Activated CD8-positive, alpha-beta T cell treated with anti-CD3 and anti-CD28 coated beads for 36 hours (primary cell): ENCODE data around the gene NUMB. TPM values are rescaled to one million over a fixed set of nuclear protein-coding genes. Genes with fewer than 3 reads are reported as not detected.

Source experiments
- ATAC-seq: fragments of 200-7000 bp; cut with Tn5 transposase; one replicate; pipeline ENCODE4 v1.10.0; 2021; ENCODE audit warnings: mild to moderate bottlenecking, moderate library complexity
- CTCF ChIA-PET: fragments of 350-600 bp; sonication (Branson Sonifier 250); formaldehyde crosslinking; loops from one replicate; lab custom pipeline; 2021; ENCODE audit warnings: antibody characterized with exemption; lab: Charles Lee
- POLR2A ChIA-PET: fragments of 350-600 bp; sonication (Branson Sonifier 250); formaldehyde crosslinking; loops from one replicate; lab custom pipeline; 2021; ENCODE audit warnings: antibody characterized with exemption; lab: Charles Lee
- DNase-seq: peaks from one replicate; pipeline ENCODE4 v3.0.0-alpha.2; 2020
- H3K27ac Mint-ChIP-seq: one replicate; pipeline ENCODE4 v1.8.0; 2021; ENCODE audit warnings: mild to moderate bottlenecking, mixed read lengths
- H3K27me3 Mint-ChIP-seq: one replicate; pipeline ENCODE4 v1.8.0; 2021; ENCODE audit warnings: mixed read lengths
- H3K36me3 Mint-ChIP-seq: one replicate; pipeline ENCODE4 v1.8.0; 2021; ENCODE audit warnings: low read depth, mixed read lengths
- H3K4me1 Mint-ChIP-seq: one replicate; pipeline ENCODE4 v1.8.0; 2021; ENCODE audit warnings: low read depth, mixed read lengths
- H3K4me3 Mint-ChIP-seq: one replicate; pipeline ENCODE4 v1.8.0; 2021; ENCODE audit warnings: mild to moderate bottlenecking, moderate library complexity, mixed read lengths
- H3K9me3 Mint-ChIP-seq: one replicate; pipeline ENCODE4 v1.8.0; 2021; ENCODE audit warnings: mixed read lengths
- CTCF ChIP-seq: fragments of 200-600 bp; IDR thresholded peaks from one replicate; pipeline ENCODE4 v1.8.0; 2022; ENCODE audit warnings: antibody characterized with exemption, mild to moderate bottlenecking
- intact Hi-C: fragments of 100-400 bp; cut with micrococcal nuclease; formaldehyde crosslinking; loops from one replicate; pipeline ENCODE4 v1.10.0; 2022
- total RNA-seq, 2 experiments: library from RNA; stranded (reverse); gene quantifications; one replicate each; pipeline ENCODE4 v1.2.3, GENCODE V29; 2021

Gene NUMB
- total RNA-seq, 2 experiments from 2014 or later = 31.8 to 33.0 TPM

- Mint-ChIP-seq H3K36me3 (no peaks in the 10 kb centered on the region), H3K4me1 (peaks cover 5% of the 10 kb centered on the region), H3K4me3 (no peak overlapping the region), H3K27me3 (no peaks in the 10 kb centered on the region), H3K9me3 (no peaks in the 10 kb centered on the region), H3K27ac (no peak overlapping the region)
- no peak for ATAC-seq
- POLR2A ChIA-PET = no interaction called here
- CTCF ChIA-PET = no interaction called here
- intact Hi-C loops = no loop called here
- DNase-seq = no peak
- no peak for TF ChIP-seq CTCF
Measured at GRCh38 chr14:73254247-73255004, 203.9 kb downstream of the NUMB start.

- Mint-ChIP-seq H3K27me3 (no peaks in the 10 kb centered on the region), H3K4me1 (peaks cover 5% of the 10 kb centered on the region), H3K27ac (no peak overlapping the region), H3K36me3 (no peaks in the 10 kb centered on the region), H3K9me3 (no peaks in the 10 kb centered on the region), H3K4me3 (no peak overlapping the region)
- TF ChIP-seq CTCF = no peak
- ATAC-seq (no peak), DNase-seq (no peak)
- CTCF ChIA-PET = no interaction called here
- POLR2A ChIA-PET = no interaction called here
- intact Hi-C loops = no loop called here
Measured at GRCh38 chr14:73253721-73254120, 204.6 kb downstream of the NUMB start.

GRCh38 chr14:73253323-73253610 lies 205.1 kb downstream of the NUMB start:
- no peak for TF ChIP-seq CTCF
- intact Hi-C loops = no loop called here
- H3K27ac Mint-ChIP-seq = no peak overlapping the region

GRCh38 chr14:73252491-73253322 lies 205.6 kb downstream of the NUMB start:
- Mint-ChIP-seq H3K9me3 (no peaks in the 10 kb centered on the region), H3K36me3 (no peaks in the 10 kb centered on the region), H3K4me3 (no peak overlapping the region), H3K27me3 (no peaks in the 10 kb centered on the region), H3K4me1 (peaks cover 4% of the 10 kb centered on the region), H3K27ac (no peak overlapping the region)
- ATAC-seq (no peak), DNase-seq (no peak)
- intact Hi-C loops = no loop called here
- POLR2A ChIA-PET = no interaction called here
- CTCF ChIA-PET = no interaction called here
- no peak for TF ChIP-seq CTCF

More at GRCh38 chr14:73253323-73253610, 205.1 kb downstream of the NUMB start:
- ChIA-PET CTCF (no interaction called here), POLR2A (no interaction called here)
- ATAC-seq = no peak
- peaks cover 4% of the 10 kb centered on the region for H3K4me1 Mint-ChIP-seq
- no peaks in the 10 kb centered on the region for H3K9me3 Mint-ChIP-seq
- H3K36me3 Mint-ChIP-seq = no peaks in the 10 kb centered on the region
- no peaks in the 10 kb centered on the region for H3K27me3 Mint-ChIP-seq
- DNase-seq = no peak
- no peak overlapping the region for H3K4me3 Mint-ChIP-seq

- Mint-ChIP-seq H3K27me3 (peaks cover 7% of the 10 kb centered on the region), H3K4me1 (peaks cover 12% of the 10 kb centered on the region), H3K27ac (no peak overlapping the region), H3K9me3 (no peaks in the 10 kb centered on the region), H3K36me3 (no peaks in the 10 kb centered on the region), H3K4me3 (no peak overlapping the region)
- no peak for TF ChIP-seq CTCF
- ChIA-PET POLR2A (no interaction called here), CTCF (no interaction called here)
- intact Hi-C loops = no loop called here
- DNase-seq (no peak), ATAC-seq (no peak)
Measured at GRCh38 chr14:73251516-73252215, 206.7 kb downstream of the NUMB start.
